HEK293 (cell line): Measurements from ENCODE around the gene GPT2.

Source experiments
- CTCF ChIP-seq: fragments of 450-650 bp; formaldehyde crosslinking; IDR thresholded peaks from 2 replicates; pipeline ENCODE4 v1.5.1; 2016; ENCODE audit warnings: missing biosample characterization, missing genetic modification characterization
- ZFHX2 ChIP-seq: fragments of 450-650 bp; formaldehyde crosslinking; conservative IDR thresholded peaks from 2 replicates; pipeline ENCODE4 v1.5.1; 2016; ENCODE audit warnings: missing biosample characterization, missing genetic modification characterization
- ZNF26 ChIP-seq: fragments of 450-650 bp; formaldehyde crosslinking; IDR thresholded peaks from 2 replicates; pipeline ENCODE4 v1.5.1; 2016; ENCODE audit warnings: missing biosample characterization, missing genetic modification characterization
- ZNF362 ChIP-seq: fragments of 450-650 bp; formaldehyde crosslinking; IDR thresholded peaks from 2 replicates; pipeline ENCODE4 v1.5.1; 2016; ENCODE audit warnings: missing biosample characterization, missing genetic modification characterization
- TF ChIP-seq, protein P1 (sequence below): fragments of 450-650 bp; formaldehyde crosslinking; IDR thresholded peaks from 2 replicates; pipeline ENCODE4 v1.5.1; 2016; ENCODE audit warnings: missing biosample characterization, missing genetic modification characterization

GRCh38 chr16:46947900-46948547 lies 63.9 kb downstream of the GPT2 start:
- TF ChIP-seq ZNF26 (no peak), CTCF (peak; percentile 49), ZNF362 (no peak), ZFHX2 (tag by site-specific recombination) (no peak)
- TF ChIP-seq, protein P1, sequence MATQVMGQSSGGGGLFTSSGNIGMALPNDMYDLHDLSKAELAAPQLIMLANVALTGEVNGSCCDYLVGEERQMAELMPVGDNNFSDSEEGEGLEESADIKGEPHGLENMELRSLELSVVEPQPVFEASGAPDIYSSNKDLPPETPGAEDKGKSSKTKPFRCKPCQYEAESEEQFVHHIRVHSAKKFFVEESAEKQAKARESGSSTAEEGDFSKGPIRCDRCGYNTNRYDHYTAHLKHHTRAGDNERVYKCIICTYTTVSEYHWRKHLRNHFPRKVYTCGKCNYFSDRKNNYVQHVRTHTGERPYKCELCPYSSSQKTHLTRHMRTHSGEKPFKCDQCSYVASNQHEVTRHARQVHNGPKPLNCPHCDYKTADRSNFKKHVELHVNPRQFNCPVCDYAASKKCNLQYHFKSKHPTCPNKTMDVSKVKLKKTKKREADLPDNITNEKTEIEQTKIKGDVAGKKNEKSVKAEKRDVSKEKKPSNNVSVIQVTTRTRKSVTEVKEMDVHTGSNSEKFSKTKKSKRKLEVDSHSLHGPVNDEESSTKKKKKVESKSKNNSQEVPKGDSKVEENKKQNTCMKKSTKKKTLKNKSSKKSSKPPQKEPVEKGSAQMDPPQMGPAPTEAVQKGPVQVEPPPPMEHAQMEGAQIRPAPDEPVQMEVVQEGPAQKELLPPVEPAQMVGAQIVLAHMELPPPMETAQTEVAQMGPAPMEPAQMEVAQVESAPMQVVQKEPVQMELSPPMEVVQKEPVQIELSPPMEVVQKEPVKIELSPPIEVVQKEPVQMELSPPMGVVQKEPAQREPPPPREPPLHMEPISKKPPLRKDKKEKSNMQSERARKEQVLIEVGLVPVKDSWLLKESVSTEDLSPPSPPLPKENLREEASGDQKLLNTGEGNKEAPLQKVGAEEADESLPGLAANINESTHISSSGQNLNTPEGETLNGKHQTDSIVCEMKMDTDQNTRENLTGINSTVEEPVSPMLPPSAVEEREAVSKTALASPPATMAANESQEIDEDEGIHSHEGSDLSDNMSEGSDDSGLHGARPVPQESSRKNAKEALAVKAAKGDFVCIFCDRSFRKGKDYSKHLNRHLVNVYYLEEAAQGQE, result no peak
